GM12878 (cell line): ENCODE results near the gene CCL16. TPM values are rescaled to one million over a fixed set of nuclear protein-coding genes. Genes with fewer than 3 reads are reported as not detected.

Experiments used
- BCL11A ChIP-seq: IDR thresholded peaks from 2 replicates; pipeline ENCODE4 v1.6.1; 2011; ENCODE audit warnings: low read depth, low read length
- BHLHE40 ChIP-seq, 2 experiments: fragments of 450-650 bp in 1 of 2; IDR thresholded peaks; 2 replicates each; pipeline ENCODE4 v1.6.1; 2011 to 2017; ENCODE audit warnings: low read depth in 2 of 2, borderline replicate concordance in 1 of 2, improper control_type of control experiment in 1 of 2, low read length in 1 of 2, mild to moderate bottlenecking in 1 of 2
- CBFB ChIP-seq: IDR thresholded peaks from 2 replicates; pipeline ENCODE4 v1.6.1; 2016; ENCODE audit warnings: antibody characterized with exemption, low read depth
- CEBPB ChIP-seq, 2 experiments: fragments of 150-350 bp in 1 of 2; IDR thresholded peaks; 2 replicates each; pipeline ENCODE4 v1.6.1; 2012 to 2014; ENCODE audit warnings: low read depth in 2 of 2, low read length in 2 of 2, borderline replicate concordance in 1 of 2, inconsistent platforms in 1 of 2
- CHD4 ChIP-seq: fragments of 200-600 bp; sonication (generic); IDR thresholded peaks from 2 replicates; pipeline ENCODE4 v1.6.1; 2016; ENCODE audit warnings: mild to moderate bottlenecking
- CREB1 ChIP-seq: IDR thresholded peaks from 2 replicates; pipeline ENCODE4 v1.6.1; 2012; ENCODE audit warnings: low read depth, mild to moderate bottlenecking, inconsistent platforms
- EZH2 ChIP-seq: IDR thresholded peaks from 2 replicates; pipeline ENCODE4 v1.6.1; 2012; ENCODE audit warnings: low read depth, mild to moderate bottlenecking, control low read depth, inconsistent platforms, low read length, borderline replicate concordance; ENCODE audit not compliant: control insufficient read depth
- FOS ChIP-seq: IDR thresholded peaks from 3 replicates; pipeline ENCODE4 v1.6.1; 2011; ENCODE audit warnings: borderline replicate concordance; ENCODE audit not compliant: insufficient read length; ENCODE audit errors: extremely low read depth
- GATAD2B ChIP-seq: fragments of 450-650 bp; conservative IDR thresholded peaks from 2 replicates; pipeline ENCODE4 v1.6.1; 2017; ENCODE audit warnings: low read depth, mild to moderate bottlenecking, moderate library complexity
- HDGF ChIP-seq: fragments of 450-650 bp; IDR thresholded peaks from 2 replicates; pipeline ENCODE4 v1.6.1; 2016; ENCODE audit warnings: antibody characterized with exemption
- IRF4 ChIP-seq: IDR thresholded peaks from 2 replicates; pipeline ENCODE4 v1.6.1; 2011; ENCODE audit warnings: low read depth, low read length
- KAT2A ChIP-seq: conservative IDR thresholded peaks from 2 replicates; pipeline ENCODE4 v1.6.1; 2011; ENCODE audit warnings: low read depth, low read length; ENCODE audit not compliant: control insufficient read depth
- KLF5 ChIP-seq: fragments of 450-650 bp; IDR thresholded peaks from 2 replicates; pipeline ENCODE4 v1.6.1; 2014; ENCODE audit warnings: mild to moderate bottlenecking; ENCODE audit not compliant: partially characterized antibody
- NFXL1 ChIP-seq: fragments of 450-650 bp; IDR thresholded peaks from 2 replicates; pipeline ENCODE4 v1.6.1; 2017; ENCODE audit warnings: antibody characterized with exemption, mild to moderate bottlenecking, borderline replicate concordance
- NR2F1 ChIP-seq: fragments of 450-650 bp; conservative IDR thresholded peaks from 2 replicates; pipeline ENCODE4 v1.6.1; 2017; ENCODE audit warnings: mild to moderate bottlenecking
- PML ChIP-seq: IDR thresholded peaks from 2 replicates; pipeline ENCODE4 v1.6.1; 2012; ENCODE audit warnings: low read length, inconsistent platforms
- RFX5 ChIP-seq: IDR thresholded peaks from 2 replicates; pipeline ENCODE4 v1.6.1; 2011; ENCODE audit warnings: low read depth, low read length, improper control_type of control experiment
- SMAD5 ChIP-seq: IDR thresholded peaks from 2 replicates; pipeline ENCODE4 v1.6.1; 2016; ENCODE audit warnings: antibody characterized with exemption, low read depth
- SMARCA5 ChIP-seq: fragments of 450-650 bp; IDR thresholded peaks from 2 replicates; pipeline ENCODE4 v1.6.1; 2017; ENCODE audit warnings: mild to moderate bottlenecking
- ZSCAN29 ChIP-seq: fragments of 450-650 bp; IDR thresholded peaks from 2 replicates; pipeline ENCODE4 v1.6.1; 2017; ENCODE audit warnings: mild to moderate bottlenecking, moderate library complexity
- polyA plus RNA-seq, 11 experiments: library from polyadenylated mRNA; depleted of rRNA in 4 of 11; unstranded in 6 of 11; stranded (reverse) in 5 of 11; fragments of >200 nt; fragmentation: Nextera tagmentation in 4 of 11; fragmentation: Illumina TruSeq in 1 of 11; extraction: Ambion mirVana in 4 of 11; extraction: Trizol in 1 of 11; gene quantifications; 1 replicate in 1 of 11; 2 replicates in 10 of 11; pipeline versions ENCODE4 v1.2.1 to v1.2.3, GENCODE V29; 2011 to 2016; ENCODE audit warnings: inconsistent platforms in 2 of 11, missing spikeins in 2 of 11, low read depth in 1 of 11
- total RNA-seq, 4 experiments: library from RNA; depleted of rRNA in 3 of 4; stranded (reverse); fragments of >200 nt in 3 of 4; fragmentation: Illumina TruSeq in 1 of 4; extraction: Trizol in 1 of 4; gene quantifications; 2 replicates each; pipeline versions ENCODE4 v1.2.1 to v1.2.3, GENCODE V29; 2013 to 2021
- TF ChIP-seq, protein P1 (sequence below): IDR thresholded peaks from 2 replicates; pipeline ENCODE4 v1.6.1; 2011; ENCODE audit warnings: borderline replicate concordance, low read depth, mild to moderate bottlenecking, moderate library complexity, low read length; ENCODE audit not compliant: insufficient read depth, poor library complexity, severe bottlenecking
- TF ChIP-seq, protein P2 (sequence below): fragments of 450-650 bp; conservative IDR thresholded peaks from 2 replicates; pipeline ENCODE4 v1.6.1; 2017; ENCODE audit warnings: mild to moderate bottlenecking, moderate library complexity
- TF ChIP-seq, protein P3 (sequence below): fragments of 450-650 bp; IDR thresholded peaks from 2 replicates; pipeline ENCODE4 v1.6.1; 2017; ENCODE audit warnings: mild to moderate bottlenecking, moderate library complexity
- TF ChIP-seq, protein P4 (sequence below): IDR thresholded peaks from 2 replicates; pipeline ENCODE4 v1.6.1; 2011; ENCODE audit warnings: borderline replicate concordance, low read depth, mild to moderate bottlenecking, moderate library complexity, mixed read lengths, low read length; ENCODE audit not compliant: insufficient read depth; ENCODE audit errors: extremely low read length

The CCL16 gene
- total and polyA plus RNA-seq, 10 of the 15 experiments (the other 5 are each of a cell fraction or from before 2014, with no cell fraction given) = not detected

DNA sequence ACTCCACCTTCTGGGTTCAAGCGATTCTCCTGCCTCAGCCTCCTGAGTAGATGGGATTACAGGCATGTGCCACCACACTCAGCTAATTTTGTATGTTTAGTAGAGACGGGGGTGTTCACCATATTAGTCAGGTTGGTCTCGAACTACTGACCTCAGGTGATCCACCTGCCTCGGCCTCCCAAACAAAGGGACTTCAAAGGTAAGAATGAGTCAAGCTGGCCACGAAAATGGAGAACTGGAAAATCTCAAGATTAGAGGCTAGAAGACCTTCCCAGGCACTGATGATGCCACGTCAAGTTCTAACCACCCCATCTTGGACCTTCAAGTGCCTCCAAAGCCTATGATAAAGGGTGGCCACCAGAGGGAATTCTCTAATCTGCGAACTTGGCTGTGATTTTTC, 21.3 kb upstream of the CCL16 start (continued):
- peak; percentile 87 for TF ChIP-seq IRF4
- TF ChIP-seq, protein P1, sequence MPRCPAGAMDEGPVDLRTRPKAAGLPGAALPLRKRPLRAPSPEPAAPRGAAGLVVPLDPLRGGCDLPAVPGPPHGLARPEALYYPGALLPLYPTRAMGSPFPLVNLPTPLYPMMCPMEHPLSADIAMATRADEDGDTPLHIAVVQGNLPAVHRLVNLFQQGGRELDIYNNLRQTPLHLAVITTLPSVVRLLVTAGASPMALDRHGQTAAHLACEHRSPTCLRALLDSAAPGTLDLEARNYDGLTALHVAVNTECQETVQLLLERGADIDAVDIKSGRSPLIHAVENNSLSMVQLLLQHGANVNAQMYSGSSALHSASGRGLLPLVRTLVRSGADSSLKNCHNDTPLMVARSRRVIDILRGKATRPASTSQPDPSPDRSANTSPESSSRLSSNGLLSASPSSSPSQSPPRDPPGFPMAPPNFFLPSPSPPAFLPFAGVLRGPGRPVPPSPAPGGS = peak; percentile 58
- no peak for TF ChIP-seq RFX5
- peak; percentile 89 for TF ChIP-seq BCL11A
- no peak for TF ChIP-seq NFXL1
- TF ChIP-seq GATAD2B = no peak
- no peak for TF ChIP-seq CEBPB (IDR thresholded peaks at IDR 0.05; ENCODE audit: borderline replicate concordance in 1 of 2, low read depth in 2 of 2, low read length in 2 of 2)
- no peak for TF ChIP-seq HDGF
- no peak for TF ChIP-seq SMARCA5
- peak; percentile 59 to 94; a peak in 3 of 4 replicates for TF ChIP-seq BHLHE40 (IDR thresholded peaks at IDR 0.05; ENCODE audit: borderline replicate concordance in 1 of 2, low read depth in 2 of 2, low read length in 1 of 2)
- TF ChIP-seq CHD4 = no peak
- no peak for TF ChIP-seq KAT2A
- peak; percentile 93 for TF ChIP-seq NR2F1
- no peak for TF ChIP-seq KLF5
- TF ChIP-seq FOS = no peak
- TF ChIP-seq, protein P2, sequence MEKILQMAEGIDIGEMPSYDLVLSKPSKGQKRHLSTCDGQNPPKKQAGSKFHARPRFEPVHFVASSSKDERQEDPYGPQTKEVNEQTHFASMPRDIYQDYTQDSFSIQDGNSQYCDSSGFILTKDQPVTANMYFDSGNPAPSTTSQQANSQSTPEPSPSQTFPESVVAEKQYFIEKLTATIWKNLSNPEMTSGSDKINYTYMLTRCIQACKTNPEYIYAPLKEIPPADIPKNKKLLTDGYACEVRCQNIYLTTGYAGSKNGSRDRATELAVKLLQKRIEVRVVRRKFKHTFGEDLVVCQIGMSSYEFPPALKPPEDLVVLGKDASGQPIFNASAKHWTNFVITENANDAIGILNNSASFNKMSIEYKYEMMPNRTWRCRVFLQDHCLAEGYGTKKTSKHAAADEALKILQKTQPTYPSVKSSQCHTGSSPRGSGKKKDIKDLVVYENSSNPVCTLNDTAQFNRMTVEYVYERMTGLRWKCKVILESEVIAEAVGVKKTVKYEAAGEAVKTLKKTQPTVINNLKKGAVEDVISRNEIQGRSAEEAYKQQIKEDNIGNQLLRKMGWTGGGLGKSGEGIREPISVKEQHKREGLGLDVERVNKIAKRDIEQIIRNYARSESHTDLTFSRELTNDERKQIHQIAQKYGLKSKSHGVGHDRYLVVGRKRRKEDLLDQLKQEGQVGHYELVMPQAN = no peak
- peak; percentile 75 for TF ChIP-seq CBFB
- TF ChIP-seq EZH2 = no peak
- TF ChIP-seq CREB1 = 0 out of 2 replicates have a peak, but pooled peaks have one; percentile 26
- TF ChIP-seq ZSCAN29 = no peak
- TF ChIP-seq SMAD5 = no peak
- TF ChIP-seq, protein P3, sequence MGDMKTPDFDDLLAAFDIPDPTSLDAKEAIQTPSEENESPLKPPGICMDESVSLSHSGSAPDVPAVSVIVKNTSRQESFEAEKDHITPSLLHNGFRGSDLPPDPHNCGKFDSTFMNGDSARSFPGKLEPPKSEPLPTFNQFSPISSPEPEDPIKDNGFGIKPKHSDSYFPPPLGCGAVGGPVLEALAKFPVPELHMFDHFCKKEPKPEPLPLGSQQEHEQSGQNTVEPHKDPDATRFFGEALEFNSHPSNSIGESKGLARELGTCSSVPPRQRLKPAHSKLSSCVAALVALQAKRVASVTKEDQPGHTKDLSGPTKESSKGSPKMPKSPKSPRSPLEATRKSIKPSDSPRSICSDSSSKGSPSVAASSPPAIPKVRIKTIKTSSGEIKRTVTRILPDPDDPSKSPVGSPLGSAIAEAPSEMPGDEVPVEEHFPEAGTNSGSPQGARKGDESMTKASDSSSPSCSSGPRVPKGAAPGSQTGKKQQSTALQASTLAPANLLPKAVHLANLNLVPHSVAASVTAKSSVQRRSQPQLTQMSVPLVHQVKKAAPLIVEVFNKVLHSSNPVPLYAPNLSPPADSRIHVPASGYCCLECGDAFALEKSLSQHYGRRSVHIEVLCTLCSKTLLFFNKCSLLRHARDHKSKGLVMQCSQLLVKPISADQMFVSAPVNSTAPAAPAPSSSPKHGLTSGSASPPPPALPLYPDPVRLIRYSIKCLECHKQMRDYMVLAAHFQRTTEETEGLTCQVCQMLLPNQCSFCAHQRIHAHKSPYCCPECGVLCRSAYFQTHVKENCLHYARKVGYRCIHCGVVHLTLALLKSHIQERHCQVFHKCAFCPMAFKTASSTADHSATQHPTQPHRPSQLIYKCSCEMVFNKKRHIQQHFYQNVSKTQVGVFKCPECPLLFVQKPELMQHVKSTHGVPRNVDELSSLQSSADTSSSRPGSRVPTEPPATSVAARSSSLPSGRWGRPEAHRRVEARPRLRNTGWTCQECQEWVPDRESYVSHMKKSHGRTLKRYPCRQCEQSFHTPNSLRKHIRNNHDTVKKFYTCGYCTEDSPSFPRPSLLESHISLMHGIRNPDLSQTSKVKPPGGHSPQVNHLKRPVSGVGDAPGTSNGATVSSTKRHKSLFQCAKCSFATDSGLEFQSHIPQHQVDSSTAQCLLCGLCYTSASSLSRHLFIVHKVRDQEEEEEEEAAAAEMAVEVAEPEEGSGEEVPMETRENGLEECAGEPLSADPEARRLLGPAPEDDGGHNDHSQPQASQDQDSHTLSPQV = no peak
- TF ChIP-seq, protein P4, sequence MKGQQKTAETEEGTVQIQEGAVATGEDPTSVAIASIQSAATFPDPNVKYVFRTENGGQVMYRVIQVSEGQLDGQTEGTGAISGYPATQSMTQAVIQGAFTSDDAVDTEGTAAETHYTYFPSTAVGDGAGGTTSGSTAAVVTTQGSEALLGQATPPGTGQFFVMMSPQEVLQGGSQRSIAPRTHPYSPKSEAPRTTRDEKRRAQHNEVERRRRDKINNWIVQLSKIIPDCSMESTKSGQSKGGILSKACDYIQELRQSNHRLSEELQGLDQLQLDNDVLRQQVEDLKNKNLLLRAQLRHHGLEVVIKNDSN = no peak
- no peak for TF ChIP-seq PML
